ENCODE data around the gene COMT. TPM values are rescaled to one million over a fixed set of nuclear protein-coding genes. Genes with fewer than 3 reads are reported as not detected.
"Not testable (repeated sequence)": the region's sequence is repeated elsewhere in the genome, so short reads cannot be mapped to it uniquely, and the experiment has no call there.

The COMT gene
- total RNA-seq, 2 donors from 2014 or later, result 28.2 to 37.3 TPM

DNA sequence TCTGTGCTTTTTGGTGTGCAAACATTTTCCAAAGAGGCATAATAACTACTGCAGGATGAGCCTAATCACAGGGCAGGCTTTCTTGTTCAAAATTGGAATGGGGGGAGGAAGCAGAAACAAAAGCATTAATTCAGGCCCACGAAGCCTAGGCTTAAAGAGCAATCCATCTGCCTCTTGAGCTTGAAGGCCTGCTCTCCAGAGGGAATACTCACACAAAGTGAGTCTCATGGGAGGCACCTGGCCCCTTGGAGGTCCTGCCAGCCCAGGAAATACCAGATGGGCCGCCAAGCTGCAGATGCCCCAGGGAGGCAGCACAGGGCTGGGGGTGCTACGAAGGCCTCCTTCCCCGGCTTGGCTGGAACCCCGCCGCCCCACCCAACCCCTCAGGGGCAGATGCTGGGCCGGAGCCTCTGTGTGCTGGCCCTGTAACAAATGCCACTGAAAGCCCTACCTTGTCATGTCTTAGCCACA is 39.3 kb upstream of the COMT start:
- H3K9me3 ChIP-seq (ENCODE audit: control insufficient read depth, low read length, poor library complexity, severe bottlenecking), result no peaks in the 10 kb centered on the region
- H3K4me3 Mint-ChIP-seq, result no peak overlapping the region
- DNase-seq (no peak), ATAC-seq (no peak)
- H3K27me3 Mint-ChIP-seq, result no peaks in the 10 kb centered on the region
- H3K4me1 Mint-ChIP-seq, result no peaks in the 10 kb centered on the region
- H3K27ac Mint-ChIP-seq, result no peak overlapping the region
- peaks cover 2% of the 10 kb centered on the region for H3K36me3 Mint-ChIP-seq (ENCODE audit: low read depth)

DNA sequence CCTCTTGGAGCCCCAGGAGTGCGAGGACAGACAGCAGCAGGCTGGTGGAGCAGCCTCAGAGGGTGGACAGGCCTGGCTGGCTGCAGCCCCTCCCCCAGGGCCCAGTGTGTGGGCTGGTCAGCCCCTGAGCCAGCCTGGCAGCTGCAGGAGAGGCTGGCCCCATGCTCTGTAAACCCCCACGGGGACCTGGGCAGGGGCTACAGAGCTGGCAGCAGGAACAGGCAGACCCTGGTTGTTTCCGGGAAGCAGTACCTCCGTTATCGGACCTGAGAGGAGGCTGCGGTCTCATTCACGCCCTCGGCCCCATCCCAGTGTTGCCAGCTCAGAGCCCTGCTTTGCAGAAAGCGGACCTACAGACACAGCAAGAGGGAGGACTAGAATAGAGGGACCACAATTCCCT is 38.5 kb upstream of the COMT start:
- Mint-ChIP-seq H3K4me3 (no peak overlapping the region), H3K27me3 (no peaks in the 10 kb centered on the region), H3K4me1 (no peaks in the 10 kb centered on the region), H3K27ac (no peak overlapping the region), H3K36me3 (ENCODE audit: low read depth) (peaks cover 2% of the 10 kb centered on the region)
- DNase-seq (no peak), ATAC-seq (no peak)
- no peaks in the 10 kb centered on the region for H3K9me3 ChIP-seq (ENCODE audit: control insufficient read depth, low read length, poor library complexity, severe bottlenecking)

GRCh38 chr22:19903513-19903912 is 38.1 kb upstream of the COMT start:
- no peak for ATAC-seq

GRCh38 chr22:19904174-19904856 is 37.3 kb upstream of the COMT start:
- no peaks in the 10 kb centered on the region for H3K27me3 Mint-ChIP-seq
- no peaks in the 10 kb centered on the region for H3K9me3 ChIP-seq (ENCODE audit: control insufficient read depth, low read length, poor library complexity, severe bottlenecking)
- no peak for DNase-seq
- no peaks in the 10 kb centered on the region for H3K4me1 Mint-ChIP-seq
- no peak overlapping the region for H3K27ac Mint-ChIP-seq
- no peak overlapping the region for H3K4me3 Mint-ChIP-seq
- H3K36me3 Mint-ChIP-seq (ENCODE audit: low read depth), result peaks cover 2% of the 10 kb centered on the region
- ATAC-seq, result no peak

More at GRCh38 chr22:19903513-19903912, 38.1 kb upstream of the COMT start:
- no peak for DNase-seq
- no peaks in the 10 kb centered on the region for H3K9me3 ChIP-seq (ENCODE audit: control insufficient read depth, low read length, poor library complexity, severe bottlenecking)
- Mint-ChIP-seq H3K4me1 (no peaks in the 10 kb centered on the region), H3K36me3 (ENCODE audit: low read depth) (peaks cover 2% of the 10 kb centered on the region), H3K4me3 (no peak overlapping the region), H3K27me3 (no peaks in the 10 kb centered on the region), H3K27ac (no peak overlapping the region)

GRCh38 chr22:19904935-19905334 is 36.6 kb upstream of the COMT start:
- H3K27ac Mint-ChIP-seq, result no peak overlapping the region
- peaks cover 2% of the 10 kb centered on the region for H3K4me1 Mint-ChIP-seq

GRCh38 chr22:19905347-19906276 is 36.0 kb upstream of the COMT start:
- Mint-ChIP-seq H3K27me3 (no peaks in the 10 kb centered on the region), H3K36me3 (ENCODE audit: low read depth) (peaks cover 4% of the 10 kb centered on the region), H3K4me3 (no peak overlapping the region), H3K4me1 (peaks cover 3% of the 10 kb centered on the region), H3K27ac (no peak overlapping the region)
- DNase-seq, result no peak
- no peaks in the 10 kb centered on the region for H3K9me3 ChIP-seq (ENCODE audit: control insufficient read depth, low read length, poor library complexity, severe bottlenecking)
- no peak for ATAC-seq

More at GRCh38 chr22:19904935-19905334, 36.6 kb upstream of the COMT start:
- no peaks in the 10 kb centered on the region for H3K9me3 ChIP-seq (ENCODE audit: control insufficient read depth, low read length, poor library complexity, severe bottlenecking)
- no peak overlapping the region for H3K4me3 Mint-ChIP-seq
- no peaks in the 10 kb centered on the region for H3K27me3 Mint-ChIP-seq
- H3K36me3 Mint-ChIP-seq (ENCODE audit: low read depth), result peaks cover 4% of the 10 kb centered on the region
- ATAC-seq (no peak), DNase-seq (no peak)

DNA sequence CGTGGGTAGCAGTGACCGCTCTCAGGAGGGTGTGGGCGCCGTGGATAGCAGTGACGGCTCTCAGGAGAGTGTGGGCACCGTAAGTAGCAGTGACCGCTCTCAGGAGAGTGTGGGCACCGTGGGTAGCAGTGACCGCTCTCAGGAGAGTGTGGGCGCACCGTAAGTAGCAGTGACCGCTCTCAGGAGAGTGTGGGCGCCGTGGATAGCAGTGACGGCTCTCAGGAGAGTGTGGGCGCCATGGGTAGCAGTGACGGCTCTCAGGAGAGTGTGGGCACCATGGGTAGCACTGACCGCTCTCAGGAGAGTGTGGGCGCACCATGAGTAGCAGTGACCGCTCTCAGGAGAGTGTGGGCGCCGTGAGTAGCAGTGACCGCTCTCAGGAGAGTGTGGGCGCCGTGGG is 34.7 kb upstream of the COMT start:
- not testable (repeated sequence) for ATAC-seq; H3K27me3 Mint-ChIP-seq; H3K36me3 Mint-ChIP-seq (ENCODE audit: low read depth); DNase-seq; H3K27ac Mint-ChIP-seq; H3K4me1 Mint-ChIP-seq; H3K4me3 Mint-ChIP-seq; H3K9me3 ChIP-seq (ENCODE audit: control insufficient read depth, low read length, poor library complexity, severe bottlenecking)

GRCh38 chr22:19907902-19908301 is 33.7 kb upstream of the COMT start:
- DNase-seq; H3K27me3 Mint-ChIP-seq; H3K27ac Mint-ChIP-seq; H3K36me3 Mint-ChIP-seq (ENCODE audit: low read depth); H3K4me1 Mint-ChIP-seq; H3K9me3 ChIP-seq (ENCODE audit: control insufficient read depth, low read length, poor library complexity, severe bottlenecking); ATAC-seq; H3K4me3 Mint-ChIP-seq: not testable (repeated sequence)

DNA sequence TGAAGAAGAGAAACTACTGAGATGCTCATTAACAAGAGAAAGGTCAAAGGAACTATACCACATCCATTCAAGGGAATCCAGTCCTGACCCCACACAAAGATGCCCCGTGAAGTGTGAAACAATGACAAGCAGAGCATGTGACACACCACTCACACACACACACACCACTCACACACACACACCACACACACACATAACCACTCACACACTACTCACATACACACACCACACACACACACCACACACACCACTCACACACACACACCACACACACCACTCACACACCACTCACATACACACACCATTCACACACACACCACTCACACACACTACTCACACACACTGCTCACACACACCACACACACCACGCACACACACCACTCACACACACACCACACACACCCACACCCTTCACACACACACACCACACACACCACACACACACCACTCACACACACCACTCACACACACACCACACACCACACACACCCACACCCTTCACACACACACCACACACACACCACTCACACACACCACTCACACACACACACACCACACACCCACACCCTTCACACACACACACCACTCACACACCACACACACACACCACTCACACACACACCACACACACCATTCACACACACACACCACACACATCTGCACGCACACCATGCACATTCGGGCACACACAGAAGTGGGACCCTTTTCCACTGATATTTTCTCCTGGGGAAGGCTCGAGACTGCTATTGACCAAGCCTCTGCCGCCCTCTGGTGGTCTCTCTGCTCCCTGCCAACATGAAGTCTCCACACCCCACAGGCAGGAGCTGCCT is 32.0 kb upstream of the COMT start:
- H3K9me3 ChIP-seq (ENCODE audit: control insufficient read depth, low read length, poor library complexity, severe bottlenecking), result no peaks in the 10 kb centered on the region
- peaks cover 3% of the 10 kb centered on the region for H3K4me1 Mint-ChIP-seq
- ATAC-seq (peak; percentile 88), DNase-seq (peak; percentile 69 to 80 (median 70))
- H3K4me3 Mint-ChIP-seq, result peak overlapping the region; percentile 41
- peak overlapping the region; percentile 83 for H3K27ac Mint-ChIP-seq
- peaks cover 11% of the 10 kb centered on the region for H3K36me3 Mint-ChIP-seq (ENCODE audit: low read depth)
- no peaks in the 10 kb centered on the region for H3K27me3 Mint-ChIP-seq

- H3K4me3 Mint-ChIP-seq, result no peak overlapping the region
- H3K36me3 Mint-ChIP-seq (ENCODE audit: low read depth), result peaks cover 17% of the 10 kb centered on the region
- ATAC-seq, result no peak
- peak overlapping the region; percentile 83 for H3K27ac Mint-ChIP-seq
- H3K4me1 Mint-ChIP-seq, result peaks cover 3% of the 10 kb centered on the region
- DNase-seq, result no peak
- no peaks in the 10 kb centered on the region for H3K9me3 ChIP-seq (ENCODE audit: control insufficient read depth, low read length, poor library complexity, severe bottlenecking)
- no peaks in the 10 kb centered on the region for H3K27me3 Mint-ChIP-seq
These were observed 31.3 kb upstream of the COMT start for GRCh38 chr22:19910180-19910744.

DNA sequence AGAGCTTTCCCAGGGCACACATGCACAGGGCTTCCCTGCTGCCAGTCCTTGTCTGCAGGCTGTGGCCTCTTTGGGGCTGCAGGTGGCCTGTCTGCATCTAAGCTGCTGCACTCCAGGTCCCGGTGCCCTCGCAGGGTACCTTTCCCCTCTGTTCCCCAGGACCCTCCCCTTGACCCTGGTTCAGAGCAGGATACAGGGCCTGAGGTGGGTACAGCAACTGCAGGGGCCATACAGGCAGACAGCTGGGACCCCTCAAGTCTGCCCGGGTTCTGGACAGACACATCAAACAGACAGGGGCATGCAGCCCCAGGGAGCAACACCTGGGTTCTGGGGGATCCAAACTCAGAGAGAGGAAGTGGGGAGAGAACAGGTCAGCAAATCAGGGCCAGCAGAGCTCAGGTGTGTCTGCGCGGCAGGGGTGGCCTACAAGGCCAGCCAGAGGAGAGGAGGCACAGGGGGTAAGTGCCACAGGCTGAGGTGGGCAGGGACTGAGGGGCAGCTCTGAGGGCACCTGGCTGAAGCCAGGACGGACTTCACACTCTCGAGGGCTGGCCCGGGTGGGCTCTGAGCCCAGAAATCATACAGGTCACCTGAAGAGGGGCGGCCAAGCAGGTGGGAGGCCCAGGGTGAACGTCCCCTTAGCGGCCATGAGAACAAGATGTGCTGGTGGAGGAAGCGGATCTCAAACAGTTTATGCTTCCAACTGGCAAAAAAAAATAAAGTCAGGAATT is 29.9 kb upstream of the COMT start:
- peaks cover 20% of the 10 kb centered on the region for H3K36me3 Mint-ChIP-seq (ENCODE audit: low read depth)
- no peaks in the 10 kb centered on the region for H3K27me3 Mint-ChIP-seq
- no peak overlapping the region for H3K4me3 Mint-ChIP-seq
- no peak for DNase-seq
- no peak for ATAC-seq
- H3K4me1 Mint-ChIP-seq, result peaks cover 3% of the 10 kb centered on the region
- no peak overlapping the region for H3K27ac Mint-ChIP-seq
- H3K9me3 ChIP-seq (ENCODE audit: control insufficient read depth, low read length, poor library complexity, severe bottlenecking), result no peaks in the 10 kb centered on the region

GRCh38 chr22:19912271-19912999 is 29.1 kb upstream of the COMT start:
- no peaks in the 10 kb centered on the region for H3K9me3 ChIP-seq (ENCODE audit: control insufficient read depth, low read length, poor library complexity, severe bottlenecking)
- Mint-ChIP-seq H3K27me3 (no peaks in the 10 kb centered on the region), H3K4me1 (peaks cover 3% of the 10 kb centered on the region), H3K27ac (no peak overlapping the region), H3K4me3 (no peak overlapping the region), H3K36me3 (ENCODE audit: low read depth) (peaks cover 20% of the 10 kb centered on the region)
- DNase-seq, result no peak
- no peak for ATAC-seq
